Activated CD4-positive, alpha-beta T cell treated with anti-CD3 and anti-CD28 coated beads, Interleukin-2, amount 10 ng/mL, durations not matched to agents 24 days and 14 days (primary cell): ENCODE results near the gene SCIN. TPM values are rescaled to one million over a fixed set of nuclear protein-coding genes. Genes with fewer than 3 reads are reported as not detected.
A peak's percentile ranks its signal among the peaks of the same experiment; 100 is the strongest.
"Not testable (repeated sequence)": the region's sequence is repeated elsewhere in the genome, so short reads cannot be mapped to it uniquely, and the experiment has no call there.

Source experiments
- DNase-seq: peaks from one replicate; pipeline ENCODE4 v3.0.0; 2022
- H3K27ac Mint-ChIP-seq: one replicate; pipeline ENCODE4 v1.8.0; 2022; ENCODE audit warnings: mild to moderate bottlenecking, mixed read lengths
- H3K27me3 Mint-ChIP-seq: one replicate; pipeline ENCODE4 v1.8.0; 2022; ENCODE audit warnings: mixed read lengths
- H3K36me3 Mint-ChIP-seq: one replicate; pipeline ENCODE4 v1.8.0; 2022; ENCODE audit warnings: low read depth, mild to moderate bottlenecking, mixed read lengths
- H3K4me1 Mint-ChIP-seq: one replicate; pipeline ENCODE4 v1.8.0; 2021; ENCODE audit warnings: mixed read lengths
- H3K4me3 Mint-ChIP-seq: one replicate; pipeline ENCODE4 v1.8.0; 2022; ENCODE audit warnings: mild to moderate bottlenecking, moderate library complexity, mixed read lengths
- H3K9me3 Mint-ChIP-seq: one replicate; pipeline ENCODE4 v1.8.0; 2021; ENCODE audit warnings: mixed read lengths
- intact Hi-C: fragments of 100-400 bp; cut with micrococcal nuclease; formaldehyde crosslinking; loops from one replicate; pipeline ENCODE4 v1.15.1; 2023
- total RNA-seq: library from RNA; stranded (reverse); gene quantifications from 2 replicates; pipeline ENCODE4 v1.2.3, GENCODE V29; 2022

SCIN gene
- total RNA-seq, 1 donor from 2014 or later = not detected

DNA sequence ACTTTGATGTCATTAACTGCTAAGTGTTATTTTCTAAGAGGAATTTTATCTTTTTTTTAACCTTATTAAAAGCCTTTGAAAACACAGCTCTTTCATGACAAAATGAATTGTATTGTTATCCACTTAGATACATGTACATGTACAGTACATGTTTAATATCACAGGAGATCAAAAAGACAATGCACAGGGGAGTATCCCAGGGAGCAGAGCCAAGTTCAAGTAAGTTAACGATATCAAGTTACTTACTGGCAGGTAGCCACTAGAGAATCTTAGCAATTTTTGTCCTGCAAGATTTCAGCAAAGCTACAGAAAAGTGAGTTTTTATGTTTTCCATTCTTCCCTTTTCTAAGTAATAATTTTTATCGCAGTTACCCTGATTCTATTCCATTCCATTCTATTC is 83.0 kb downstream of the SCIN start:
- no peaks in the 10 kb centered on the region for H3K9me3 Mint-ChIP-seq
- peaks cover 4% of the 10 kb centered on the region for H3K27me3 Mint-ChIP-seq
- intact Hi-C loops = no loop called here
- no peak overlapping the region for H3K27ac Mint-ChIP-seq
- no peaks in the 10 kb centered on the region for H3K4me1 Mint-ChIP-seq
- no peak for DNase-seq
- no peak overlapping the region for H3K4me3 Mint-ChIP-seq
- no peaks in the 10 kb centered on the region for H3K36me3 Mint-ChIP-seq

DNA sequence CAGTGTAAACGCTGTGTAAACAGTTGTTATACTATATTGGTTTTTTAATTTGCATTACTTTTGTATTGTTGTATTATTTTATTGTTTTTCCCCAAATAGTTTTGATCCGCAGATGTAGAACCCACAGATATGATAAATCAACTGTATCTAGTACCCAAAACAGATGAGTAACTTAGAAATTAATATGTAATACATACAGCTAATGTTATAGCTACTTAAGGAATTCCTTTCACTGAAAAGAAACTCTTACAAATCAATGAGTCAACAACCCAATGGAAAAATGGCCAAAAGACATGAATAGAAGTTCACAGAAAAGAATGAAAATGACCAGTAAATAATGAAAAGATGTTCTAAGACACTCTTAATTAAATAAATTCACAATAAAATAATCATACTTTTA is 84.6 kb downstream of the SCIN start:
- intact Hi-C loops = no loop called here
- Mint-ChIP-seq H3K27ac (no peak overlapping the region), H3K4me3 (no peak overlapping the region), H3K36me3 (no peaks in the 10 kb centered on the region), H3K27me3 (peaks cover 6% of the 10 kb centered on the region), H3K9me3 (no peaks in the 10 kb centered on the region), H3K4me1 (no peaks in the 10 kb centered on the region)
- no peak for DNase-seq

DNA sequence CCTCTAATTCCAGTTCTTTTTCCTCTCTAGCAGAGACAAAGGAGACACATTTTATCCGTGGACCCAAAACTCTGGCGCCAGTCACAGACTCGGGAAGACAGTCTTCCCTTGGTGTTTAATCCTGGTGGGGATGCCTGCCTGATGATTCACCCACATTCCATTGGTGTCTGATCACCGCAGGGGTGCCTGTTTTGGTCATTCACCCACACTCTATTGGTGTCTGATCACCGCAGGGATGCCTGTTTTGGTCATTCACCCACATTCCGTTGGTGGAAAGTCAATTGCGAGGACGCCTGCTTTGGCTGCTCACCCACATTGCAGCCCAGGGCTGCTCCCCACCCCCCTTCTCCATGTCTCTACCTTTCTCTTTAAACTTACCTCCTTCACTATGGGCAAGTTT is 89.9 kb downstream of the SCIN start:
- not testable (repeated sequence) for H3K36me3 Mint-ChIP-seq, H3K9me3 Mint-ChIP-seq

DNA sequence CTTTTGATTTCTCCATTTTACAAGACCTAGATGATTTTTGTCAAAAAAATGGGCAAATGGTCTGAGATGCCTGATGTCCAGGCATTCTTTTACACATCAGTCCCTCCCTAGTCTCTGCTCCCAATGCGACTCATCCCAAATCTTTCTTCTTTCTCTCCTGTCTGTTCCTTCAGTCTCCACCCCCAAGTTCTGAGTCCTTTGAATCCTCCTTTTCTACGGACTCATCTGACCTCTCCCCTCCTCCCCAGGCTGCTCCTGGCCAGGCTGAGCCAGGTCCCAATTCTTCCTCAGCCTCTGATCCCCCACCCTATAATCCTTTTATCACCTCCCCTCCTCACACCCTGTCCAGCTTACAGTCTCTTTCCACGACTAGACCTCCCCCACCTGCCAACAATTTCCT is 90.5 kb downstream of the SCIN start:
- H3K4me1 Mint-ChIP-seq, H3K36me3 Mint-ChIP-seq, H3K27ac Mint-ChIP-seq, DNase-seq, H3K4me3 Mint-ChIP-seq, intact Hi-C loops, H3K9me3 Mint-ChIP-seq, H3K27me3 Mint-ChIP-seq: not testable (repeated sequence)

More for the DNA sequence above, 89.9 kb downstream of the SCIN start:
- H3K27ac Mint-ChIP-seq, H3K4me1 Mint-ChIP-seq, H3K27me3 Mint-ChIP-seq, intact Hi-C loops, DNase-seq, H3K4me3 Mint-ChIP-seq: not testable (repeated sequence)

DNA sequence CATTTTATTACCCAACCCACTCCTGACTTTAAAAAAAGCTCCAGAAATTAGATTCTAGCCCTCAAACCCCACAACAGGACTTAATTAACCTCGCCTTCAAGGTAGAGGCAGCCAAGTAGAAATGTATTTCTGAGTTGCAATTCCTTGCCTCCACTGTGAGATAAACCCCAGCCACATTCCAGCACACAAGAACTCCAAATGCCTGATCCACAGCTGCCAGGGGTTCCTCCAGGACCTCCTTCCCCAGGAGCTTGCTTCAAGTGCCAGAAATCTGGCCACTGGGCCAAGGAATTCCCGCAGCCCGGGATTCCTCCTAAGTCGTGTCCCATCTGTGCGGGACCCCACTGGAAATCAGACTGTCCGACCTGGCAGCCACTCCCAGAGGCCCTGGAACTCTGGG is 91.1 kb downstream of the SCIN start:
- Mint-ChIP-seq H3K4me1 (no peaks in the 10 kb centered on the region), H3K27ac (no peak overlapping the region), H3K9me3 (no peaks in the 10 kb centered on the region), H3K36me3 (no peaks in the 10 kb centered on the region), H3K4me3 (no peak overlapping the region), H3K27me3 (peaks cover 6% of the 10 kb centered on the region)
- intact Hi-C loops = no loop called here
- DNase-seq = no peak

DNA sequence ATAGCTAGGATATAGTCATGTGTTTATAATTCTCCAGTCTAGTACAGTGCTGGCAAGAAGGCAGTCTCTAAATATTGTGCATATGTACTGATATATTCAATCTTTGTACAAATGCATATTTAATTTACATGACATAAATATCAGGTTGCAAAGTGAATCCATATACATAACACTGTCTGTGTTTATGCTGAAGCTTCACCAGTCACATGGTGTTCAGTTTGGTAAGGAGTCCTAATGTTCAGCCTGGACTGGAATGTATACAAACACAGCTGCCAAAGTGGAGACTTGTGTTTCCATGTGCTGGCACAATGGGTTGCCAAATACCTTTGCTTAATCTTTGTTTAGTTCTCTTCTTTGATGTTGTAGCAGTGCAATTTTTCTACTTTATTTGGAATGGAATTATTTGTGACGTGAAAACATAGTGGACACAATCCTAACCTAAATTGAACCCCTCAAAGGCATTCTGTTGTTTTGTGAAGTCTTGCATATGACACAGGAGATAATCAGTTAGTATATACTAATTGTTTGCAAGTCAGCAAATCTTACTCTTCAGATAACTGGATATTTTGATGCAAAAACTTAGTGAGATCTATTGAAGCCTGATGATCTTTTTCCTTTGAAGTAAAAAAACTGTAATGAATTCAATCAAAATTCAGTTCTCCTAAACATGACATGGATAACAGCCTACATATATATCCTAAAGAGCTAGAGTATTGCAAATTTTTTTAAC is 99.6 kb downstream of the SCIN start:
- DNase-seq = no peak
- no peaks in the 10 kb centered on the region for H3K9me3 Mint-ChIP-seq
- peaks cover 5% of the 10 kb centered on the region for H3K4me1 Mint-ChIP-seq
- no peak overlapping the region for H3K27ac Mint-ChIP-seq
- H3K27me3 Mint-ChIP-seq = peaks cover 1% of the 10 kb centered on the region
- intact Hi-C loops = no loop called here
- no peaks in the 10 kb centered on the region for H3K36me3 Mint-ChIP-seq
- no peak overlapping the region for H3K4me3 Mint-ChIP-seq

DNA sequence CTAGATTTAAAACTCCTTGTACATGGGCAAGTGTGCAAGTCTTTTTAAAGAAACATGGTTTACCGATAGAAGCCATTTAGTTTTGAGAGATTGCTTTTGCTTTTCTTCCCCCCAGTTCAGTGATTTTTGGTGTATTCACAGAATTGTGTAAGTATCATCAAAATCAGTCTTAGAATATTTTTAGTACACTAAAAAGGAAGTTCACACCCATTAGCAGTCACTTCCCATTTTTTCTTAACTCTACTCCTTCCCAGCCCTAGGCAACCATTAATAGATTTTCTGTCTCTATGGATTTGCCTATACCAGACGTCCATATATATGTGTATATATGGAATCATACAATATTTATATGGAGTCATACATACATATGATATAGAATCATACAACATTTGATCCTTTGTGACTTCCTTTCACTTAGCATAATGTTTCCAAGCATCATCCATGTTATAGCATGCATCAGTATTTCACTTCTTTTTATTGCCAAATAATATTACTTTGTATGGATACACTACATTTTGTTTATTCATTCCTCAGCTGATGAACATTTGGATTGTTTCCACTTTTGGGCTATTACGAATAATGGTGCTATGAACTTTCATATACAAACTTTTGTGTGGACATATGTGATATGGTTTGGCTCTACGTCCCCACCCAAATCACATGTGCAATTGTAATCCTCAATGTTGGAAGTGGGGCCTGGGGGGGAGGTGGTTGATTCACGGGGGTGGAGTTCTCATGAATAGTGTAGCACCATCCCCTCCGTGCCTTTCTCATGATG is 100.4 kb downstream of the SCIN start:
- H3K4me1 Mint-ChIP-seq = peaks cover 6% of the 10 kb centered on the region
- no peak overlapping the region for H3K27ac Mint-ChIP-seq
- H3K27me3 Mint-ChIP-seq = peaks cover 1% of the 10 kb centered on the region
- DNase-seq = no peak
- H3K4me3 Mint-ChIP-seq = no peak overlapping the region
- H3K9me3 Mint-ChIP-seq = no peaks in the 10 kb centered on the region
- intact Hi-C loops = no loop called here
- no peaks in the 10 kb centered on the region for H3K36me3 Mint-ChIP-seq

DNA sequence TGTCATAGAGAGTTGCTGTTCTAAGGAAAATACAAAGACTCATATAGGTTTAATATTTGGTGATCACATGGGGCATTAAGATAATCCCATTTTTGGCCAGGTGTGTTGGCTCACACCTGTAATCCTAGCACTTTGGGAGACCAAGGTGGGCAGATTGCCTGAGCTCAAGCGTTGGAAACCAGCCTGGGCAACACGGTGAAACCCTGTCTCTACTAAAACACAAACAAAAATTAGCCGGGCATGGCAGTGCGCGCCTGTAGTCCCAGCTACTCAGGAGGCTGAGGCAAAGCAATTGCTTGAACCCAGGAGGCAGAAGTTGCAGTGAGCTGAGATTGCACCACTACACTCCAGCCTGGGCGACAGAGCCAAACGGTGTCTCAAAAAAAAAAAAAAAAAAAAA is 102.9 kb downstream of the SCIN start:
- H3K27ac Mint-ChIP-seq, H3K36me3 Mint-ChIP-seq, DNase-seq, H3K4me1 Mint-ChIP-seq, intact Hi-C loops, H3K9me3 Mint-ChIP-seq, H3K27me3 Mint-ChIP-seq, H3K4me3 Mint-ChIP-seq: not testable (repeated sequence)

DNA sequence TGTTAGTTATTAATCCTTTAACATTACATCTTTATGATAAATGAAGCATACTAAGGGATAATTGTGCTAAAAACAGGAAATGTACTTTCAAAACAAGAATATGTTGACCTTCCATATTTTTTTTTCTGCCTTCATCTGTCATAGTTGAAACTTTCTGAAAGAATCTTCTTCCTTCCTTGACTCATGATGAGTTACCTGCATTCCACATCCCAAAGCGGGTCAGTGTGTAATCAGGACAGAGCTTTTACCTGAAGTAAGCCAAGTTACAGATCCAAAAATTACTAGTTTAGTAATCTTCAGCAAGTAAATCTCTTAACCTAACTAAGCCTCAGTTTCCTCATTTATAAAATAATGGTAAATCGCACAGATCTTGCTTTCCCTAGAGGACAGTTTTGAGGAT is 103.5 kb downstream of the SCIN start:
- intact Hi-C loops = loop anchor here (2.0 kb wide), 1 partner anchor 589 kb away; no protein-coding TSS in a partner anchor
- Mint-ChIP-seq H3K9me3 (no peaks in the 10 kb centered on the region), H3K4me1 (peaks cover 6% of the 10 kb centered on the region), H3K27ac (no peak overlapping the region), H3K4me3 (no peak overlapping the region), H3K27me3 (peaks cover 1% of the 10 kb centered on the region), H3K36me3 (no peaks in the 10 kb centered on the region)
- DNase-seq = no peak

DNA sequence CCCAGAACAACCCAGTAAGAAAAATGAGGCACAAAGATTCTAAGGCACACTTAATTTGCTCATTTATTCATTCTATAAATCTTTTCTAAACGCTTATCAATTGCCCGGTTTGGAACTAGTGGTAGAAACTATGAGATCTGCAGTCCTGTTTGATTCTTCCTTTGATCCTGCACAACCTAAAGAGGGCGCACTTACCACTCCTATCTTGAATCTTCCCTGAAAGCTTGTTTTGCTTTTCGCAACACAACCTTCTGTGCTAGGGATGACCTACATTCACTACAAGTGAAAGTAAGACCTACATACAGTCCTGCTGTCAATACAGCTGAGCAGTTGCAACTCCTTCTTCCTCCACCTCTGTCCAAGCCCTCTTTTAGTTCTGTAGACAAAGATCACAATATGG is 104.3 kb downstream of the SCIN start:
- Mint-ChIP-seq H3K27ac (no peak overlapping the region), H3K4me3 (no peak overlapping the region), H3K4me1 (peaks cover 6% of the 10 kb centered on the region), H3K36me3 (no peaks in the 10 kb centered on the region), H3K27me3 (peaks cover 1% of the 10 kb centered on the region), H3K9me3 (no peaks in the 10 kb centered on the region)
- DNase-seq = peak; percentile 87
- intact Hi-C loops = loop anchor here (2.0 kb wide), 1 partner anchor 588 kb away; no protein-coding TSS in a partner anchor

DNA sequence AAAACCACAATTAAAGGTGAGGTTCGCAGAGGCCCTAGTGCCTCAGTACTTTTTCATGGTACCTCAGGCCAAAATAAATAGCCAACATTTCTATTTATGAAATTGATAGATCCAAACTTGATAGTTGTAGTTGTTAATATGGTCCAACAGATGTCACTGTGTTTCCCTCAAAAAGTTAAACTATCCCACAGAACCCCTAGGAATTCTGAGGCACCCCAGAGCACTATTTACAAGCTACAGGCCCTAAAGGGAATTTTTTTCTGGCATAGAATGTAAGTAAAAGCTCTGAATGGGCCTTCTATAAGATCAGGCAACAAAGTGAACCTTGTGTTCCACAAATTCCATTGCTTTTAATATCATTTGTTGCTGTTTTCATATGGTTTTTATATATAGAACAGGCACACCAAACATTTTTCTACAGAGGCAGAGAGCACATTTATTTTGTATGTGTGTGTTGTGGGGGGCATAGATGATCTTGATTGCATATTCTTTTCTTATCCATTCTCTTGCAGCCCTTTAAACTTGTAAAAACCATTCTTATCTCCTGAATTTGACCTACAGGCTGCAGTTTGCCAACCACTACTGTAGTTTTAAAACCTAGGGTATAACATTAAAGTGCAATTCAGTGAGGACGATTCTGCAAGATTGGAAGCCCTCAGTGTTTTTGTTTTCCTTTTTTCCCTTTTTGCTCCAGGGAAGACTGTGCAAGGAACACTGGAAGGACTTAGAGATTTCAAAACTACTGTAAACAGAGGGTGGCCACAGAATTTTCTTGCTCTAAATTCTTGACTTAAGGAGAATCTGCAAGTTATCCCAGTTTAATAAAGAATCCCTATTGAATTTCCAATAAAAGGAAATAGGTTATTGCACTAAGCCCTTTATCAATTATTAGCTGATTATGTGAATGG is 113.4 kb downstream of the SCIN start:
- Mint-ChIP-seq H3K4me3 (no peak overlapping the region), H3K27me3 (no peaks in the 10 kb centered on the region)

DNA sequence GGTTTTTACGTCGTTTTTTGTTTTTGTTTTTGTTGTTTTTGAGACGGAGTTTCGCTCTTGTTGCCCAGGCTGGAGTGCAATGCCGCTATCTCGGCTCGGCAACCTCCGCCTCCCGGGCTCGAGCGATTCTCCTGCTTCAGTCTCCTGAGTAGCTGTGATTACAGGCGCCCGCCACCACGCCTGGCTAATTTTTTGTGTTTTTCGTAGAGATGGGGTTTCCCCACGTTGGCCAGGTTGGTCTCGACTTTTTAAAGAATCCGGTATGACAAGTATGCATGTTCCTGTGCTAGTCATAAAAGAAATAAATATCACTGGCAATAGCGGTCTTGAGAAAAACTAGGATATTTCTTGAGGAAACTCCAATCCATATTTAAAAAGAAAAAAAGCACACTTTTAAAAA is 114.2 kb downstream of the SCIN start:
- no peak for DNase-seq
- Mint-ChIP-seq H3K27ac (no peak overlapping the region), H3K9me3 (no peaks in the 10 kb centered on the region), H3K4me1 (peaks cover 22% of the 10 kb centered on the region), H3K36me3 (no peaks in the 10 kb centered on the region), H3K27me3 (no peaks in the 10 kb centered on the region), H3K4me3 (no peak overlapping the region)
- intact Hi-C loops = loop anchor here (5.0 to 10.0 kb wide), 4 partner anchors 200 to 433 kb away; partner anchors contain the start of gene VWDE

More for the DNA sequence above, 113.4 kb downstream of the SCIN start:
- Mint-ChIP-seq H3K9me3 (no peaks in the 10 kb centered on the region), H3K27ac (no peak overlapping the region), H3K36me3 (no peaks in the 10 kb centered on the region), H3K4me1 (peaks cover 17% of the 10 kb centered on the region)
- intact Hi-C loops = loop anchor here (5.0 to 10.0 kb wide), 2 partner anchors 201 to 433 kb away; no protein-coding TSS in a partner anchor
- no peak for DNase-seq

DNA sequence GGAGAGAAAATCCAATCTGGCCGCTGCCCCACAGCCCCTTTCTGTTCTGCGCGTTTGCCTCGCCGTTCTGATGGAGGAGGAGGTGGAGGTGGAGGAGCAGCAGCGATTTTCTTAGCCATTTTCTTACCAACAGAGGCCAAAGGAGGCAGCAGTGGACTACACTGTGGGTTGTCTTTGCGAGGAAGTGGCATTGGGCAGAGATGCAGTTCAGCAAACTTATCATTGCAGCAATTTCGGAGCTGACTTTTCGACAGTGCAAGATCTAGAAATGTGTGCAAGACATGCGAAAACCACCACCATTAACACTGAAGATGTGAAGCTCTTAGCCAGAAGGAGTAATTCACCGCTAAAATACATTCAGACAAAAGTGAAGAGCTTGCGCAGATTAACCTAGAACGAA is 115.0 kb downstream of the SCIN start:
- Mint-ChIP-seq H3K9me3 (no peaks in the 10 kb centered on the region), H3K36me3 (no peaks in the 10 kb centered on the region), H3K27me3 (no peaks in the 10 kb centered on the region), H3K27ac (peak overlapping the region; percentile 77), H3K4me3 (peak overlapping the region; percentile 91), H3K4me1 (peaks cover 27% of the 10 kb centered on the region)
- intact Hi-C loops = loop anchor here (5.0 to 10.0 kb wide), 3 partner anchors 199 to 428 kb away; partner anchors contain the start of gene VWDE
- DNase-seq = peak; percentile 79
